GM19099 (cell line): ENCODE measurements around the gene CYB5R3.

ENCODE experiments used
- POLR2A ChIP-seq: IDR thresholded peaks from 3 replicates; pipeline ENCODE4 v1.6.1; 2011; ENCODE audit warnings: low read depth; ENCODE audit not compliant: insufficient read length; ENCODE audit errors: extremely low read depth

The CYB5R3 gene

DNA sequence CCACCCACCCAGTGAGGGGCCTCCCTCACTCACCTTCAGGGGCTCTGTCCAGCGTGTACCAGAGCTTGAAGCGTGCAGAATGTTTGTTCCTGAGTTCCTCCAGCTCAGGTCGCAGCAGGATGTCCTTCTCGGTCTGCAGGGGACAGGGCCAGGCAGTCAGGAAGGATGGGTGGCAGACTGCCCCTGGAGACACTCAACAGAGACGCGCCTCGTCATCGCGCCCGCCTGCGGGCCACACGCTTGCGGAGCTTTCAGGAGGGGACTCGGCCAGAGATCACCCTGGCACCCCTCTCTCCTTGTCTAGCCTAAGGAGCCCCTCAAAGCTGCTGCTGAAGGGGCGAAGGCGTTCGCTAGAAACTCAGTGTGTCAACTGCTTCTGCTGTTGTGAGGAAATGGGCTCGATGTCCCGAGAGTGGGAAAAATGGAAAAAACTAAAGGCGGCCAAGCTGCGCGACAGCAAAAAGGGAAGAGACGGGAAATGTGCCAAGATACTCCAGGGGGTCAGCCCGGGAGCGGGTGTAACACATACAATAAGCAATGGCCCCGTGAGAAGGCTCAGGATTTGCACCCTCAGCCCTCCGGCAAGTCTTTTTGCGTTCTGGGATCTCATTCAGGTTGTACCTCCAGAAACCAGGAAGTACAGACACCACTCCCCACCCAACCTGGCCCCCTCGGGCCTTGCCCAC lies 25.3 kb downstream of the CYB5R3 start:
- no peak for TF ChIP-seq POLR2A

GRCh38 chr22:42623301-42623751 lies 25.9 kb downstream of the CYB5R3 start:
- no peak for TF ChIP-seq POLR2A

- TF ChIP-seq POLR2A, result no peak
Observed at GRCh38 chr22:42622061-42622710, 27.0 kb downstream of the CYB5R3 start.

DNA sequence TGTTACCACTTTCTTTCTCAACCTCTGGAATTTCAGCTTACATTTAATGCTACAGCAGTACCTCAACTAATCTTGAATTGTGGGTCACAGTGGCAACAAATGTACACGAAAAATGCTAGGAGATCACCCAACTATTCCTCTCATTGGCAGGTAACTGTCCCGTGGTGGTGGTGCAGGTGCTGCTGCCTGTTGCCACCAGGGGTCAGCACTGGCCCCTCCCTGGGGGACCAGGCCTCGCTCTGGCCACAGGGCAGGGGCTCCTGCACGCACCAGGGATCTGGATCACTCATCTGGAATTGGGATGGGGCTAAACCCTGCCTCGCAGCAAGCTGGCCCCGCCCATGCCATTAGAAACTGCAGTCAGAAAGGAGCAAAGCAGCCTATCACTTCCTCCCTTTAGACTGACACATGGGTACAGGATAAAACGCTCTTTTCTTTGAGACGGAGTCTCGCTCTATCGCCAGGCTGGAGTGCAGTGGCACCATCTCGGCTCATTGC lies 27.6 kb downstream of the CYB5R3 start:
- TF ChIP-seq POLR2A, result no peak

- TF ChIP-seq POLR2A, result no peak
Observed at GRCh38 chr22:42620084-42620483, 29.1 kb downstream of the CYB5R3 start.

DNA sequence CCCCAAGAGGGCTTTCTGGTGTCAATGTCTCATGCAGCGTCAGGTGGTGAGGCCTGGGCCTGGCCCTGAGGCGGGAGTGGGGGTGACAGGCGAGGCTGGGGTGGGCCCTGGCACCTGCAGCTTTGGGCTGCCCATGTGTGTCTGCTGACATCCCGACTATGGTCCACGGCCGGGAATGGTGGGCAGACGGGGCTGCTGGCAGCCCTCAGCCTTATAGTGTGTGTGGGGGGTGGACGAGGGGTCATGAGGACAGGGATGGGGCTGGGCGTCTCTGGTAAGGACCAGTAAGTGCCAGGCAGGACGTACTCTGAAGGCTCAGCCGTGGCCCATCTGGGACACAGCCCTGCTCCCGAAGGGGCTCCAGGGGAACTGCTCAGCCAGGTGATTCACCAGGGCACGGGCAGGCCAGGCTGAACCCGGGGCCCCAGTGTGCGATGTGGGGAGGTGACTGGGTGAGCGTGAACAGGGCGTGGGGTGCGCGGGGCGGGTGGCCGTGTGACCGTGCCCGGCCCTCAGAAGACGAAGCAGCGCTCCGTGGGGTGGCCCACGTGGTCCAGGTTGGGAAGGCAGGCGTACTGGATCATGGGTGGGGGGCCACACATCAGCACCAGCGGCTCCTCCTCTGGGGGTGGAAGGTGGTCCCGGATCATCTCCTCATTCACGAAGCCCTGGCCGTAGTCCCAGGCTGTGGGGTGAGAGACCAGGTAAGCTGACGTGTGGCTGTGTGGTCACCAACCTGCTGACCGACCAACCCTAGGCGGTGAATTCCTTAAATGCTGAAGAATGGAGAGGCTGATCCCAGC lies 29.7 kb downstream of the CYB5R3 start:
- no peak for TF ChIP-seq POLR2A

DNA sequence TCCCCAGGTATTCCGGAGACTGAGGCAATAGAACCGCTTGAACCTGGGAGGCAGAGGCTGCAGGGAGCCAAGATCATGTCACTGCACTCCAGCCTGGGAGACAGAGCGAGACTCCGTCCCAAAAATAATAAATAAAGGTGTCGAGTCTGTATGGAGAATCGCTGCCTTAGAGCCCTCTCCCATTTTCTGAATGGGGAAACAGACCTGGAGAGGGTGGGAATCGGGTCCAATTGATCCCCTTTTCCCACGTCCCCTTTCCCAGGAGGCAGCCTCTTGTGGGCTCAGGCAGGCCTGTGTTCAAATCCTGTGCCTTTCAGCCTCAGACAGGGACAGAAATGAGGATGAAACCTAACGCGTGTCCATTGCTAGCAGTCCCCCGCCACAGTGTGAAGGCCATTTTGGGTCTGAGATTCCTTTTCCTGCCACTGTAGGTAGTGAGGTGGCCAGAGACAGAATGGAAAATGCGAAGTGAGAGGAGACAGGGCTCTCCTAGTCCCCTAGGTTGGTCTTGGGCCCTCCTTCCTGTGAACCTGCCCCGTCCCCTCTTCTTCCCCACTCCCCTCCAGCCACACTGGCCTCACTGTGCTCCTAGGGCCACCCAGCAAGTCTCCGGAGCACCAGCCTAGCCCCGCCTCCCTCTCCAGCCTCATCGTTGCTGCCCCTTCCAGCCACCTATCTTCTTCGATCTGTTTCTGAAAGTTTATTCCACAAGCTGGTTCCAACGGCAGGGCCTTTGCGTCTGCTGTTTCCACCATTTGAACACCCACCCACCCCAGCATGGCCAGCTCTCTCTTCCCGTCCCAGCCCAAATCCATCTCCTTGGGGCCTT lies 31.8 kb downstream of the CYB5R3 start:
- no peak for TF ChIP-seq POLR2A

DNA sequence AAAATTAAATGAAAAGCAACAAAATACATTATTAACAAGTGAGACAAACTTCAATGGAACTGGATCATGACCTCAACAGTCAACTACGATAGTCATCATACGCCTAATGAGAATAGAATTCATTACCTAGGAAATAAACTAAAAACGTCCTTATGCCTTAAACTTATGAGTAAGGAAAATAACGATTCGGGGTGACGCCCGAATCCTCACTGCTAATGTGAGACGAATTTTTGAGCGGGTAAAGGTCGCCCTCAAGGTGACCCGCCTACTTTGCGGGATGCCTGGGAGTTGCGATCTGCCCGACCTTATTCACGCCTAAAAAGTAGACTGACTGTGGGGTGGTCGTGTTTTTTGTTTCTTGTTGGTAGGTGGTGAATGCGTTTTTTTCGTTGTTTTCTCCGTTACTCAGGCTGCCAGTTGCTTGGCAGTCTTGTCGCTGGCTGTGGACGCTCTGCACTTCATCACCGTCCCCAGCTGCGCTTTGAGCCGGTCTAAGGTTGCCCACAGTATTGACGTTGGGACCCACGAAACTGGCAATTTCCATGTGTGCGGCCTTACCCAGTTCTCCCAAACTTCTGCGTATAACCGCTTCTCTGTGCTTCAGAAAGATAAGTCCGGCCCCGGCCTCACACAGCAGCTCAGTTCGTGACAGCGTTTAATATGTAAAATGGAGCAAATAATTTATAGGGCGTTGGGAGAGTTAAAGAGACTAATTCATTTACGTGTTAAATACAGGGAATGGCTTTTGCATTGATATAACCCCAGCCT lies 33.9 kb downstream of the CYB5R3 start:
- peak; percentile 100 for TF ChIP-seq POLR2A

DNA sequence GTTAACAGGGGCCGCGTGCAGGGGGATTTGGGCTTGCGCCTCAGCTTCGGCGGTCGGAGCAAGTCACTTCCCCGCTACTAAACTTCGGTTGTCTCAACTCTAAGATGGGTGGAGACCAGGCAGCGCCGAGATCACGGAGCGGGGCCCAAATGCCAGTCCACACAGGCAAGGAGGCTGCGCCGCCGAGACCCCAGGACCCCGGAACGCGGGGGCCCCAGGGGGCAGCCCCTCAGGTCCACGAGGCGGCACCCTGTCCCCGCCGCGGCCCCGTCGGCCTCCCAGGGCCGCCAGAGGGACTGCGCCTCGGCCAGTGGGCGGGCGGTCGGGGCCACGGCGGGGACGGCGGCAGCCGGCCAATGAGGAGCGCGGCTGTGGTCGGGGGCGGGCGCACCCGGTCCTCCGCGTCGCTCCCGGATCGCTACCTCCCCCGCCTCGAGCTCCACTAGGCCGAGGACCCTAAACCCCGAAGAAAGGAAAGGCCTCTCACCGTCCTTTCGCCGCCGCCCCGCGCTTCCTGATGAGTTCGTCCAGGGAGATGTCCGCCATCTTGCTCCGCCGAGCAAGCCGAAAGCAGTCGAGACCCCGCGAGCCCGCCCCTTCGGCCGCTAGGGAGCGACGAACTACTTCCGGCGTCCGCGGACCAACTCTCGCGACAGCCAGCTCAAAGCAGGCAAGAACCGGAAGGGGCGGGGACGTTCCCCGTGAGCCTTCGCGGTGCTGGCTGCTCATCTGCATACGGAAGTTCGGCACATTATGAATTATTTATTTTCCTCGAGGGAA lies 34.7 kb downstream of the CYB5R3 start, which contains the start of gene POLDIP3:
POLDIP3 (minus strand) TSS at position 572 of the 780 bp plus-strand sequence; CDS start at position 546, 26 bp downstream.
- peak; percentile 76 for TF ChIP-seq POLR2A

- TF ChIP-seq POLR2A, result no peak
Observed at GRCh38 chr22:42613872-42614301, 35.3 kb downstream of the CYB5R3 start.

GRCh38 chr22:42612336-42612735 lies 36.9 kb downstream of the CYB5R3 start:
- TF ChIP-seq POLR2A, result no peak

- no peak for TF ChIP-seq POLR2A
Observed at GRCh38 chr22:42611051-42611450, 38.1 kb downstream of the CYB5R3 start.

DNA sequence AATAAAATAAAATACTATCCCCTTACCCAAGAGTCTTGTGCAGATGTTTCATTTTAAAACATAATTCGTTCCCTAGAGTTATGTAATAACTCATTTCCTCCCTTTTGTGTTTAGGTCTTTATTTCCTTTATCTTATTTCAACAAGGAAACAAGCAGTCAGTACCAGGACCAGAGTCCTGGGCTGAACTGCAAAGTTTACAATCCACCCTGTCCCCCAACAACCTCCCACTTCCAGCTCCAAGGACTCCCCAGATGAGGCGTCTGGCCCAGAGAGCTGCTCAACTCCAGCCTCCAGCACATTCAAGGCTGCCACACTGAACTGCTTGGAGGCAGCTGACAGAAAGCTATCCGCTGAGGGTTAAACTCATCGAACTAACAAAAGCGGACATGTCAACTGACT lies 39.0 kb downstream of the CYB5R3 start:
- no peak for TF ChIP-seq POLR2A
